Measurements from ENCODE around the gene C2orf78.
A peak's percentile ranks its signal among the peaks of the same experiment; 100 is the strongest.

C2orf78 gene

DNA sequence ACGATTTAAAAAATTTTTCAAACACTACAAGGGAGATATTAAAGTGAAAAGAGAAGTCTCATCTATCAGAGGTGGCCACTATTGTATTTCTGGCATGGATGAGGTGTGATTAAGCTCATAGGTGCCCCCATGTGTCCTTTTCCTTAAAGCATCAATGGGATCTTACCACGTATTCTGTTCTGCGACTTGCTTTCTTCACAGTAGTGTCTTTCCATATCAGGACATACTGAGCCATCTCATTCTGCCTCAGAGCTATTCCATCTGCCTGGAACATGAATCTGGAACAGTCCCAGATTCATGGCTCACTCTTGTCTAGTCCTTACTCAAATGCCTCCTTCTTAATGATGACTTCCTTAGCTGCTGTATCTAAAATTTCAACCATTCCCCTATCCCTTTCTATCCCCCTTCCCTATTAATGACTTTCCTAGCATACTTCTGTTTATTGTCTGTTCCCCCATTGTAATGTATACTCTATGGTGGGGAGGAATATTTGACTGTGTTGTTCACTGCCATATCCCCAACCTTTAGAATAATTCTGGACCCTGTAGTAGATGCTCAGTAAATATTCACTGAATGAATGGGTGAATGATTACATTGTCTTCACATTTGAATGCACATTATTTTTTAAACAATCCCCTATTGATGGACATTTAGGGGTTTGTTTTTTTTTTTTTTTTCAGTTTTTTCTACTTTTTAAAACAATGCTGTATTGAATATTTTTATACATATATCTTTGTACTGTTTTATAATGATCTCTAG lies 55.8 kb downstream of the C2orf78 start:
- no peak for DNase-seq (ENCODE audit: low spot score)

DNA sequence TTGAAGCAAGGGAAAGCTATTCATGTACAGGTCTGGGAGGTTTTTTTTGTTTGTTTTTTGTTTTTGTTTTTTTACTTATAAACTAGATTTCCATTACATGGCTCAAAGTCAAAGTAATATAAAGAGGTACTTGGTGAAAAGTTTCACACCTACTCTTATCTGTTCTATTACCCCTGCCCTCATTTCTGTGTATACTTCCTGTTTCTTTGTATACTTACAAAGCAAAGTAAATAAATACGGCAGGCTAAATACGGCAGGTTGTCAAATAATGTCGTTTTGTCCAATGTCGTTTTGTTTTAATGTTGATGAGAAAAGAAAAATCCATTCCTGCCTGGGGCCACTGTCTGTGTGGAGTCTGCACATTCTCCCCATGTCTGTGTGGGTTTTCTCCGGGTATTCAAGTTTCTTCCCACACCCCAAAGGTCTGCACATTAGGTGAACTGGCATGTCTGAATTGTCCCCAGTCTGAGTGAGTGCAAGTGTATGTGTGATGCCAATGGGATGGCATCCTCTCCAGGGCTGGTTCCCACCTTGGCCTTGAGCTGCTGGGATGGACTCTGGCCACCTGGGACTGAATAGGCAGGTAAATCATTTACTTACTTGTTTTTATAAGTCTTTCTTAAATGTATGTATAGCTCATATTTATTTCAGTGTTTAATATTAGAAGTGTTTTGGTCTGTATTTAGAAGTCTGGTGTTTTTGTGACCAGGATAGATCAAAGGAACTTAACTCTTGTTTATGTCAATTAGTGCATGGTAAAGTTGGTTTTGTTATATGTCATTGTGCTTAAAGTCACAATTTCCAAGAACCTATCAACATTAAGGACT lies 58.1 kb downstream of the C2orf78 start:
- DNase-seq (ENCODE audit: low spot score) = no peak

GRCh38 chr2:73842739-73843019 lies 58.7 kb downstream of the C2orf78 start:
- DNase-seq (ENCODE audit: low spot score) = no peak

- no peak for DNase-seq (ENCODE audit: low spot score)
Observed at GRCh38 chr2:73844087-73844486, 60.1 kb downstream of the C2orf78 start.

GRCh38 chr2:73850009-73850408 lies 66.0 kb downstream of the C2orf78 start:
- DNase-seq (ENCODE audit: low spot score) = no peak

DNA sequence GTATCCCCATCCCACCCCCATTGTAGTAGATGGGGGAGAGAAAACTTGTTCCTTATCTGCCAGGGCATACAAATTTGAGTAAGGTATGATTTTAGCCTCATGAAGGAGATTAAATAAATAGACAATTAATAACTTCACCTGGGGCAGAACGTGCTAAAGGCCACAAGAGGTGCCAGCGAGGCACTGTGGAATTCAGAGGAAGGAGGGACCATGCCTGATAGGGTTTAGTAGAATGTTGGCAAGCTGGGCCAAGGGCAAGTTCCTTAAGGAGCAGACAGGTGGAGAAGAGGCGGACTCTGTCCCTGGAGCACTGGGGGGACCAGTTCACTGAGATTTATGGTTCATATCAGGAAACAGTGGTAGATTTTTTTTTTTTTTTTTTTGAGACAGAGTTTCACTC lies 67.3 kb downstream of the C2orf78 start:
- peak; percentile 31 for DNase-seq (ENCODE audit: low spot score)

- peak; percentile 53 for DNase-seq (ENCODE audit: low spot score)
Observed at GRCh38 chr2:73852020-73852419, 68.0 kb downstream of the C2orf78 start.

- DNase-seq (ENCODE audit: low spot score) = no peak
Observed at GRCh38 chr2:73855526-73855925, 71.5 kb downstream of the C2orf78 start.

- DNase-seq (ENCODE audit: low spot score) = peak; percentile 80
Observed at GRCh38 chr2:73856214-73856613, 72.2 kb downstream of the C2orf78 start.

- peak; percentile 86 for DNase-seq (ENCODE audit: low spot score)
Observed at GRCh38 chr2:73859721-73860586, 76.0 kb downstream of the C2orf78 start.

- DNase-seq (ENCODE audit: low spot score) = peak; percentile 37
Observed at GRCh38 chr2:73862987-73863386, 79.0 kb downstream of the C2orf78 start.
